Measurements from ENCODE around the gene TGFB1I1.
"Not testable (repeated sequence)": the region's sequence is repeated elsewhere in the genome, so short reads cannot be mapped to it uniquely, and the experiment has no call there.

TGFB1I1 gene

DNA sequence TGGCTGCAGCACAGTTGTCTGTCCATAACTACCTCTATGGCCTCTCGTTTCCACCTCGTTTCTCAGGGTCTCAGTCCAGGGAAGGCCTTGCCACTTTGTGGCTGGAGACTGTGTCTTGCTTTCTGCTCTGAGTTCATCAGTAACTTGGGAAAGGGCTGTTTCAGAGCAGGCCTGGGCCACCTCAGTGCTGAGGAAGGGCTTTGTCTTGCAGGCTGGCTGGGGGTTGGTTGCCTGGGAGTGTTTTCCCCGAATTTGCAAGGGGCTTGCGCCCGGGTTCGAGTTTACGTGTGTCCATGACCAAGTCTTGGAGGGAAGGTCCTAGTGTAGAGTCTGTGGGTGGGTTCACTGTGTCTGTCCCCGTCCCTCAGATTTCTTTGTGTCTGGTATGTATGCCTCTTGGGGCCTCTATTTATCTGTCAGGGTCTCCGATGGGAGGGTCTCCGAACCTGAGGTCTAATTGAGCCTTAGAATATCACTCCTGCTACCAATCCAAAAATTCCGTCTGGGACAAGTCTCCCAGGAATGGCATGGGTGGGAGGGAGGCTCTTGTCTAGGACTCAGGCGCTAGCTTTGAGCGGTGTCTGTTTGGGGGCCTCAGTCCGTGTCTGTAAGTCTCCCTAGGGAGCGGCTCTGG lies 594 bp upstream of the TGFB1I1 start:
- DNase-seq (ENCODE audit: low read depth in 2 of 2): no peak

DNA sequence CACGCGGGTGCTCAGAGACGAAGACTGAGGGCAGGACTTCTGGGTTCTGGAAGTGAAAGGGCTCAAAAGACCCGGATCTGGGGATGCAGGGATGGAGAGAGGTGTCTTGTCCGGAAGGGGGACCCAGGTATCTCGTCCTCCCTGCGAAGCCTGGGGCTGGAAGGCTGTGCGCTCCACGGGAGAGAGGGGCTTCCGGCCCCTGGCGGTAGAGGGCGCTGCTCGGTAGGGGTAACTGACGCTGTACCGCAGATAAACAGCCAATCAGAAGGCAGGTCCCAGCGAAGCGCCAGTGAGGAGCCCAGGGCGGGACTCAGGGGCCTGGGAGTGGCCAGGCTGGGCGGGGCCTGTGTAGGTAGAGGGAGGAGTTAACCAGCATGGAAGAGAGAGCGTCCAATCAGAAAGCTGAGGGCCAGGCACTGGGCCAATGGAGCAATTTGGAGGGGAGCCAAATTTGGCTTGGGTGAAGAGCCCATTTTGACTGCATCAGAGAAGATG lies 804 bp downstream of the TGFB1I1 start:
- no peak for DNase-seq (ENCODE audit: low read depth in 2 of 2)

DNA sequence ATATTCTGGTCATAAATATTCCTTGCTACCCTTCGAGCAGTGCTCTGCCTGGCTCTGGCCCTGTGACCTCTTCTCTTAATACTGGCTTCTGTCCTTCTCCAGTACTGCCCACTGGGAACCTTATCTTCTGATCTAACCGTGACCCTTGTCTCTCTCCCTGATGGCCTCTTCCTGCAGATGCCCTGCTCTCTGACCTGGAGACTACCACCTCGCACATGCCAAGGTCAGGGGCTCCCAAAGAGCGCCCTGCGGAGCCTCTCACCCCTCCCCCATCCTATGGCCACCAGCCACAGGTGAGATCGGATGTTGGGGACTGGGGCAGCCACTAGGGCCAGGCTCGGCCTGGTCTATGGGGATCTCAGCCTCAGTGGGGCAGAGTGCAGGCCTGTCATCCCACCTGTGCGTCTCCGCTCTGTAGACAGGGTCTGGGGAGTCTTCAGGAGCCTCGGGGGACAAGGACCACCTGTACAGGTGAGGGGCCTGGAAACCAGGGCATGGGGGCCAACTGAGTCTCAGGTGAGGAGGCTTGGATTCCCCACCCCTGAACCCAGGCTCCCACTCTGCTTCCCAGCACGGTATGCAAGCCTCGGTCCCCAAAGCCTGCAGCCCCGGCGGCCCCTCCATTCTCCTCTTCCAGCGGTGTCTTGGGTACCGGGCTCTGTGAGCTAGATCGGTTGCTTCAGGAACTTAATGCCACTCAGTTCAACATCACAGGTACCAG lies 1.5 kb downstream of the TGFB1I1 start:
- DNase-seq (ENCODE audit: low read depth in 2 of 2): no peak

DNA sequence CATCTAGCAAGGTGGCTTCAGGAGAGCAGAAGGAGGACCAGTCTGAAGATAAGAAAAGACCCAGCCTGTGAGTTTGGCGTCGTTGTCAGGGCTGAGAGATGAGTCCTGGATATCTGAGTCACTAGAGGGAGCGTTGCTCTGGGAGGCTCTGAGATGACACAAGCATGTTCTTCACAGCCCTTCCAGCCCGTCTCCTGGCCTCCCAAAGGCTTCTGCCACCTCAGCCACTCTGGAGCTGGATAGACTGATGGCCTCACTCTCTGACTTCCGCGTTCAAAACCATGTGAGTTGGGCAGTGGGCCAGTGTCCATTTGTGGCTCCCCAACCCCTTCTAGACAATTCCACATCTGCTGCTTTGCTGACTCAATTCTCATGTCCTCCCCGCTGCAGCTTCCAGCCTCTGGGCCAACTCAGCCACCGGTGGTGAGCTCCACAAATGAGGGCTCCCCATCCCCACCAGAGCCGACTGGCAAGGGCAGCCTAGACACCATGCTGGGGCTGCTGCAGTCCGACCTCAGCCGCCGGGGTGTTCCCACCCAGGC lies 2.3 kb downstream of the TGFB1I1 start:
- DNase-seq (ENCODE audit: low read depth in 2 of 2): no peak

DNA sequence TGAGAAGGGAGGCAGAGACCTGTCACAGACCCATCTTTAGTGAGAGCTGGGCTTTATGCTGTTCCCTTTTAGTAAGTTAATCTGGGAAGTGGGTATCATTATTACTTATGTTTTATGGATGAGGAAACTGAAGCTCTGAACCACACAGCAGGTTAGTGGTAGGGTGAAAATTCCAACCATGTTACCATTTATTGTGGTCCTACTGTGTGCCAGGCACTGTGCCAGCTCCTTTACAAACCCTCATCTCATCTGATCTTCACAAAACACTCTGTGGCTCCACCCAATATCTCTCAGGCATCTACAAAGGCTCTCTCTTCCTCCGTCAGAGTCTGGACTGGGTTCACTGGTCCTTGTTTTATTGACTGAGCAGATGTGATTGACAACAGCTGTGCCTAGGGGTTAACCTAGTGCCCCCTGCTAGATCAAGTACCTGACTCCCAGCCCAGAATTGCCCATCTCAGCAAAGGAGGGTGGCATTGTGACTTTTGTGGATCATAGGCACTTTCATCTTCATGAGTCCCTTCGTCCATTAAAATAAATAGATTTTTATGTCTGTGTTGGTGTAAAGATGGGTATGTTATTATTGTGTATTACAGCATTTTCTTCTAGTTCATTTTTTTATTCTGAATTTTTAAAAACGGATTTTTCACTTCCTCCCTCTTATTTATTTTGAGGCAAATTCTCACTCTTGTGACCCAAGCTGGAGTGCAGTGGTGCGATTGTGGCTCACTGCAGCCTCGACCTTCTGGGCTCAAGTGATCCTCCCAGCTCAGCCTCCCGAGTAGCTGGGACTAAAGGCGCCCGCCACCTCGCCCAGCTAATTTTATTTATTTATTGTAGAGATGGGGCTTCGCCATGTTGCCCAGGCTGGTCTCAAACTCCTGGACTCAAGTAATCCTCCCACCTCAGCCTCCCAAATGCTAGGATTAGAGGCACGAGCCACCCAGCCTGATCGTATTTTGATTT lies 3.1 kb downstream of the TGFB1I1 start:
- DNase-seq (ENCODE audit: low read depth in 2 of 2): no peak

DNA sequence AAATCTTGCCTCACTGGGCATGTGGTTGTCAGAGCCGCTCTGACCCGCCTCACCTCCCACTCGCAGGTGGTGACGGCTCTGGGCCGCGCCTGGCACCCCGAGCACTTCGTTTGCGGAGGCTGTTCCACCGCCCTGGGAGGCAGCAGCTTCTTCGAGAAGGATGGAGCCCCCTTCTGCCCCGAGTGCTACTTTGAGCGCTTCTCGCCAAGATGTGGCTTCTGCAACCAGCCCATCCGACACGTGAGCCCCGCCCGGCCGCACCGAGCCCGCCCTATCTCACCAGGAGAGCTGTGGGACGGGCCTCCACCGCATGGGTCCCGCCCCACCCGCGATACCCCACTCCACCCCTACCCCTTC lies 4.0 kb downstream of the TGFB1I1 start:
- DNase-seq (ENCODE audit: low read depth in 2 of 2): no peak

DNA sequence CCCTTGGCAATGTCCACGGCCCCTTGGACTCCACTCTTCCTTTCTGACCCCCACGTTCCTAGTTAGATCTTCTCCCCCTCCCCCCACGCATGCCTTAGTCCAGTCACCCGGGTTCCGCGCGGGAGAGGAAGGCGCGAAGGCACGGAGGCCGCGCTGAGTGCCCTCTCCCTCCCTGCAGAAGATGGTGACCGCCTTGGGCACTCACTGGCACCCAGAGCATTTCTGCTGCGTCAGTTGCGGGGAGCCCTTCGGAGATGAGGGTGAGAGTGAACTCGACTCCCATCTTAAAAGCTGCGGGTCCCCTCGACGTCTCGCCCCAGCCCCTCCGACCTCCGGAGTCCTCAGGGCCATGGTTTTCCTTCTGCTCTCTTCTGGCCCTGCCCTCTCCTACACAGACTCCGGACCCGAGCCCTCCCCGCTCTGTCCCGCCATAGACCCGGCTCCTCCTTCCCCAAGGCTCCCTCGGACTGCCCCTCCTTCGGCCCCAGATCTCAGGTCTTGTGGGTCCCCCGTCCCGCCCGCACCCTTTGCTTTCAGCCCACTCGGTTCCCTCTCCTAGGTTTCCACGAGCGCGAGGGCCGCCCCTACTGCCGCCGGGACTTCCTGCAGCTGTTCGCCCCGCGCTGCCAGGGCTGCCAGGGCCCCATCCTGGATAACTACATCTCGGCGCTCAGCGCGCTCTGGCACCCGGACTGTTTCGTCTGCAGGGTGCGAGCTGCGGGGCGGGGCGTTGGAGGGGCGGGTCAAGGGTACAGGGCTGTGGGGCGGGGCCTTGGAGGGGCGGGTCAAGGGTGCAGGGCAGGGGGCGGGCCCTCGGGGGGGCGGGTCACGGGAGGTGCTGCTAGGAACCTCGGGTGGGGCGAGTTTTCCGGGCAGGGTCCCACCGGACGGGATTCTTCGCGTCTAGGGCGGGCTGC lies 4.6 kb downstream of the TGFB1I1 start:
- peak; percentile 74 to 84 for DNase-seq (ENCODE audit: low read depth in 2 of 2)

DNA sequence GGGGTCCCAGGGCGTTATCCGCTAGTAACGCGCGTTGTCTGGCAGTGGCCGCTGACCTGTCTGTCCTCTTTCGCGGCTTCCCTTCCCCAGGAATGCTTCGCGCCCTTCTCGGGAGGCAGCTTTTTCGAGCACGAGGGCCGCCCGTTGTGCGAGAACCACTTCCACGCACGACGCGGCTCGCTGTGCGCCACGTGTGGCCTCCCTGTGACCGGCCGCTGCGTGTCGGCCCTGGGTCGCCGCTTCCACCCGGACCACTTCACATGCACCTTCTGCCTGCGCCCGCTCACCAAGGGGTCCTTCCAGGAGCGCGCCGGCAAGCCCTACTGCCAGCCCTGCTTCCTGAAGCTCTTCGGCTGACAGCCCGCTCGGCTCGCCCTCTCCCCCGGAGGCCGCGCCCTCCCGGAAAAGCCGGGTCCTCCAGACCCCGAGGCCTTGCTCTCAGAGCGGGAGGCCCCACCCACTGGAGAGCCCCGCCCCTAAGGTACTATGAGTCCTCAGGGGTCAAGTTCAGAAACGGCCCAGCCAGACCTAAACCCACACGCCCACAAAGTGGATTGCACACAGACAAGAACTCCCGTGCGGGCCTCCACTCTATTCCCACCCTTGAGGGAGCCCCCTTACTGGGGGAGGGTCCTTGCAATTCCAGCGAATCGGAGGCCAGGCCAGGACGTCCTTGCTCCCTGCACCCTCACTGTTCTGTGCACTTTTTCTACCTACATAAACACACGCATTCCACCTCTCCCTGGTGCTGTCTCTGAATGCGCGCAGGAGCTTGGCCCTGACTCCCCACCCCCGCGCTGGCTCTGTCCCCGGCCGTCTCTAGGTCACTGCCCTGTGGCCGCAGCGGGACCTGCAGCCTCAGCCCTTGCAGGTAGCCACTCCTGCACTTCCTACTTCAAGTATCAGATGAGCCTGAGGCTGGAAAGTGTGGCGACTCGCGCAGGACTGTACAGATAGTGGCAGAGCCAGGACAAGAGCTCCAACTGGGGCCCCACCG lies 5.6 kb downstream of the TGFB1I1 start:
- no peak for DNase-seq (ENCODE audit: low read depth in 2 of 2)

DNA sequence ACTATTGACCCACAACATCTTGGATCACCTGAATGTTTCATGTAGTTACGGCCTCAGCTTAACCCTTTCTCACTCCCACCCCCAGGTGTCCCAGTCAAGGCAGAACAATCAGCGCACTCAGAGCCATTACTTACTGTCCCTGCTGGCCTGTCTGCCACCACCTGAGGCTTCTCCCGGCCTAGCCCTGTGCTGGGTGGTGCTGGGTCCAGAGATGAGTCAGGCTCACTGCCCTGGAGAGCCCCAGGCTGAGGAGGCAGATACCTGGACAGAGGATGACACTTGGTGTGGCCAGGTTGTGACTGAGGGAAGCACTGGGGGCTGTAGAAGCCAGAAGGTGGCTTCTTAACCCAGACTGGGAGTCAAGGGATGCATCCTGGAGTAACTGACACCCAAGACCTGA lies 7.0 kb downstream of the TGFB1I1 start:
- no peak for DNase-seq (ENCODE audit: low read depth in 2 of 2)

DNA sequence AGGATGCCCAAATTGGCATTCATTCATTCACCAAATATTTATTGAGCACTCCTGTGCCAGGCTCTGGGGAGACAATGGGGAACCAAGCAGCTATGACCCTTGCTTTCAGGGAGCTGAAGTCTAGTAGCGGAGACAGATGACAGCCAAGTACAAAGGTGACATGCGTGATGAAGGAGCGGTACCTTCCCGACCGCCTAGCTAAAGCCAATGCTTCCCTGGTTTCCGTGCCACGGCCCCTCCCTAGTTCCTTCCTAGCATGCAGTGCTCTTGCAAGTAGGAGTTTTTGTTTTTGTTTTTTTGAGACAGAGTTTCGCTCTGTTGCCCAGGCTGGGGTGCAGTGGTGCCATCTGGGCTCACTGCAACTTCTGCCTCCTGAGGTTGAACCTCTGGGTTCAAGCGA lies 7.8 kb downstream of the TGFB1I1 start:
- DNase-seq (ENCODE audit: low read depth in 2 of 2): no peak

DNA sequence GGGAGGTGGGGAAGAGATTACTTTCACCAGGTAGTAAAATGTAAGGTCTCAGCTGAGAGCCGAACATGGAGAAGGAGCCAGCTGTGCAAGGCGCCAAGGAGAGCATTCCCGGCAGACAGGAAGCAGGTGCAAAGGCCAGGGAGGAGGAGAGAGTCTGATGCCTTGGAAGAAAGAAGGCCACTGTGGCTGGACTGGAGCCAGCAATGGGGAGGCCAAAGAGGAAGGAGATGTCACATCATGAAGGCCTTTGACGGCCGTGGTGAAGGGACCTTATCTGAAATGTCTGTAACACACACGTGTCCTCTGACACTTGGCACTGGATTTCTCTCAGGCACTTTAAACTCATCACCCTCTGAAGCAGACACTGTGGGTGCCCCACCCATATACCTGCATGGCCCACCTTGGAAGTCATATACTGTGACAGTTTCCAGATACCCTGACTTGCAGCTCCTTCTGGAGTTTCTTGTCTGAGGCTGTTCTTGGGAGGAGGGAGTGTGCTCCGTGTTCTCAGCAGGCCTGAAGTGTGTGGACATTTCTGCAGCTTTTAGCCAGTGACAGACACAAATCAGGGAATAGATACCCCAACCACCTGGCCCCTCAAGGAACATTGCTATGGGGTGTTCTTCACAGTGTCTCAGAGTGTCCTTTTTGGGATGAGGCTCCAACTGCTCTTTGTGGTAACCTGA lies 9.0 kb downstream of the TGFB1I1 start:
- no peak for DNase-seq (ENCODE audit: low read depth in 2 of 2)

DNA sequence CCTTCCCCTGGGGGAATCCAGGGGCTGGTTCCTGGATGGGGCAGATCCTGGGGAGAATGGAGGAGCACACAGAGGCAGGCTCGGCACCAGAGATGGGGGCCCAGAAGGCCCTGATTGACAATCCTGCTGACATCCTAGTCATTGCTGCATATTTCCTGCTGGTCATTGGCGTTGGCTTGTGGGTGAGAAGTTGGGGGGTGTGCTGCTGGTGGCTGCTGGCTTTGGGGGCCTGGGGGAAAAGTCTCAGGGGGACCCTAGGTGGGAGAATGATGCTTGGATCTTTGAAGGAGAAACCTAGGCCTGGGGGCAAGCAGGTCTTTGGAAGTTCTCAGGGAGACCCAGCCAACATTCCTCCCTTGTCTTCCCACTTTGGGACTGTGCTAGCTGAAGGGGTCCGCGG lies 11.1 kb downstream of the TGFB1I1 start, which contains the start of gene SLC5A2:
TSS of gene SLC5A2 (plus strand) at position 43 of the 400 bp plus-strand sequence. CDS start at position 57, 14 bp downstream.
- DNase-seq (ENCODE audit: low read depth in 2 of 2): no peak

DNA sequence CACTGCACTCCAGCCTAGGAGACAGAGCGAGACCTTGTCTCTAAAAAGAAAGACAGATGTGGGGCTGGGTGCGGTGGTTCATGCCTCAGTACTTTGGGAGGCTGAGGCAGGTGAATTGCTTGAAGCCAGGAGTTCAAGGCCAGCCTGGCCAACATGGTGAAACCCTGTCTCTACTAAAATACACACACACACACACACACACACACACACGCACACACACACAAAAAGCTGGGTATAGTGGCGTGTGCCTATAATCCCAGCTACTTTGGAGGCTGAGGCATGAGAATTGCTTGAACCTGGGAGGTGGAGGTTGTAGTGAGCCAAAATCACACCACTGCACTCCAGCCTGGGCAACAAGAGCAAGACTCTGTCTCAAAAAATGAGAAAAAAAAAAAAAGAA lies 12.1 kb downstream of the TGFB1I1 start:
- not testable (repeated sequence) for DNase-seq (ENCODE audit: low read depth in 2 of 2)

DNA sequence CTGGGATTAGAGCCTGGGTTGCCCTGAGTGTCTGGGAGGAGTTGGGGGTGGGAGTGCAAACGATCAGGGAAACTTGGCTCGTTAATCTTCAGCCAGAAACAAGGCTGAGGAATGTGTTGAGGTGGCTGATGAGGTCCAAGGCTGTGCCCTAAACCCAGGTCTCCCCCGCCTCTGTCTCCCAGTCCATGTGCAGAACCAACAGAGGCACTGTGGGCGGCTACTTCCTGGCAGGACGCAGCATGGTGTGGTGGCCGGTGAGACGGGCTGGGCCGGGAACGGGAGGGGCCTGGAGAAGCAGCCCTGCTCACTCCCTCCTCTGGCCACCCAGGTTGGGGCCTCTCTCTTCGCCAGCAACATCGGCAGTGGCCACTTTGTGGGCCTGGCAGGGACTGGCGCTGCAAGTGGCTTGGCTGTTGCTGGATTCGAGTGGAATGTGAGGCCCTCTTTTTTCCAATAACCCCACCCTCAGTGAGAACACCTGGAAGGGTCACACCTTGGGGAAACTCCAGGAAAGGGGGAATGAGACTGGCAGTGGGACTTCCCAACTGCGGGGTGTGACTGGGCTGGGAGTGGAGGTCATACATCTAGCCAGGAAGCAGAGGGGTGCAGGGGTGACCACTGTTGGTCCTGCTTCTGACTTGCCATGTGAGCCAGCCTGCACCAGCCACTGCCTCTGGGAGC lies 12.7 kb downstream of the TGFB1I1 start:
- no peak for DNase-seq (ENCODE audit: low read depth in 2 of 2)

DNA sequence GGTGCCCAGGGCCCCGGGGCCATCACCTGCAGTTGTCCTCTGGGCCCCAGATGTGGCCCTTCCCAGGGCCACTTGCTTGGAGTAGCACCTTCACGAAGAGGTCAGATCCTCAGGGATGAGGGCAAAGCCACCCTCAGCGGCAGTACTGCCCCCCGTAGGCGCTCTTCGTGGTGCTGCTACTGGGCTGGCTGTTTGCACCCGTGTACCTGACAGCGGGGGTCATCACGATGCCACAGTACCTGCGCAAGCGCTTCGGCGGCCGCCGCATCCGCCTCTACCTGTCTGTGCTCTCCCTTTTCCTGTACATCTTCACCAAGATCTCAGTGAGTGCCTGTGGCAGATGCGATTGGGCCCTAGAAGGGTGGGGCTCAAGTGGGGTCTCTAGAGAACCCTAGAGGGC lies 13.6 kb downstream of the TGFB1I1 start:
- no peak for DNase-seq (ENCODE audit: low read depth in 2 of 2)

DNA sequence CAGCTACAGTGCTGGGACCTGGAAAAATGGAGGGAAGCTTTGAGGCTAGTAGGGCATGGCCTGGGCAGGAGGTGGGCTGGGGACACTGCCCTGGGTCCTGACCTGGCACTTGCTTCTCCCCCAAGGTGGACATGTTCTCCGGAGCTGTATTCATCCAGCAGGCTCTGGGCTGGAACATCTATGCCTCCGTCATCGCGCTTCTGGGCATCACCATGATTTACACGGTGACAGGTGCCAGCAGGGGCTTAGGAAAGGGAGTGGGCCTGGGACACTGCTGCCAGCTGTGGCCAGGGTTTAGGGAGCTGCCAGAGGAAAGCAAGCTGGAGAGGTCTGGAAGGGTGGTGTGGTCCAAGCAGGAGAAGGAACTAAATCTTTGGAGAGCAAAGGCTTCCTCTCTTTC lies 14.1 kb downstream of the TGFB1I1 start:
- no peak for DNase-seq (ENCODE audit: low read depth in 2 of 2)

DNA sequence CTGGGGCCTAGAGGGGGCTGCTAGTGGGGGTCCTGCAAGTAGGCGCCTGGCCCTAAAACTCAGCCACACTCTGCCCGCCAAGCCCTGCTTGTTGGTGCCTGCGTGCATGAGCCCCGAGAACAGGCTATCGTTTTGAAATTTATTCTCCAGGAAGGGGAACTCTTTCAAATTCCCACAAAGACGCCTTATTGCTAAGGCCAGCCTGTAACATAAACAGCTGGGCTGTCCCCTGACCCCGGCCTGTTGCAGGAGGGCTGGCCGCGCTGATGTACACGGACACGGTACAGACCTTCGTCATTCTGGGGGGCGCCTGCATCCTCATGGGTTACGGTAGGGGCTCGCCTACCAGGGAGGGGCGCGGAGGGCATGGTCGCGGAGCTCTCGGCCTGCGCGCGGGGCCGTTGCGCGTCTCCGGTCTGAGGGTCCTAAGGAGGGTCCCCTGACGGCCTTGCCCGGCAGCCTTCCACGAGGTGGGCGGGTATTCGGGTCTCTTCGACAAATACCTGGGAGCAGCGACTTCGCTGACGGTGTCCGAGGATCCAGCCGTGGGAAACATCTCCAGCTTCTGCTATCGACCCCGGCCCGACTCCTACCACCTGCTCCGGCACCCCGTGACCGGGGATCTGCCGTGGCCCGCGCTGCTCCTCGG lies 15.2 kb downstream of the TGFB1I1 start:
- DNase-seq (ENCODE audit: low read depth in 2 of 2): no peak

Measured in stimulated activated CD8-positive, alpha-beta memory T cell treated with anti-CD3 and anti-CD28 coated beads, Interleukin-7, amount 100 ng/mL, for 1 hour (primary cell).